ENCODE measurements around the gene PLEKHM3.

- TF ChIP-seq POLR2A (IDR thresholded peaks at IDR 0.05) (no peak), CTCF (IDR thresholded peaks at IDR 0.05) (no peak)
These were observed 72.6 kb downstream of the PLEKHM3 start for GRCh38 chr2:207952564-207953345.
